Epithelial cell of esophagus (primary cell): Measurements from ENCODE around the gene SNX13.

Source experiments
- DNase-seq: peaks from one replicate; pipeline ENCODE4 v3.0.0; 2010; ENCODE audit warnings: low read depth
- H3K4me3 ChIP-seq: 2 replicates; pipeline ENCODE4 v1.5.1; 2011; ENCODE audit warnings: mild to moderate bottlenecking, low read length, control low read depth
- CTCF ChIP-seq: IDR thresholded peaks from 2 replicates; pipeline ENCODE4 v1.5.1; 2011; ENCODE audit warnings: low read depth, mild to moderate bottlenecking, low read length, control low read depth, inconsistent platforms; ENCODE audit not compliant: insufficient read depth; ENCODE audit errors: missing control alignments

SNX13 gene

DNA sequence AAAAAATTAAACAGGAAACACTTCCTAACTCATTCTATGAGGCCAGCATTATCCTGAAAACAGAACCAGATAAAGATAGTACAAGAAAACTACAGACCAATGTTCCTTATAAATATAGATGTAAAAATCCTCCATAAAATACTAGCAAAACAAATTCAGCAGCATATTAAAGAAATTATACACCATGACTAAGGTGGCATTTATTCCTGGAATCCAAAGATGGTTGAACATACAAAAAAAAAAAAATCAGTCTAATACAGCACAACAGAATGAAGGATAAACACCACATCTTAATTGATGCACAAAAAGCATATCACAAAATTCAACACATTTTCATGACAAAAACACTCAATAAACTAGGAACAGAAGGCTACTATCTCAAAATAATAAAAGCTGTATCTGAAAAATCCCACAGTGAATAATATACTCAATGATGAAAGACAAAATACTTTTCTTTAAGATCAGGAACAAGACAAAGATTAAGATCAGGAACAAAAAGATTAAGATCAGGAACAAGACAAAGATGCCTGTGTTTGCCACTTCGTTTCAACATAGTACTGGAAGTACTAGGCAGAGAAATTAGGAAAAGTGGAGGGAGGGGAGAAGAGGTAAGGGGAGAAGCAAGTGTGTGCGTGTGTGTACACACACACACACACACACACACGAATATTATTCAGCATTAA is 95.6 kb downstream of the SNX13 start:
- no peak for DNase-seq
- TF ChIP-seq CTCF: no peak
- no peak overlapping the region for H3K4me3 ChIP-seq

DNA sequence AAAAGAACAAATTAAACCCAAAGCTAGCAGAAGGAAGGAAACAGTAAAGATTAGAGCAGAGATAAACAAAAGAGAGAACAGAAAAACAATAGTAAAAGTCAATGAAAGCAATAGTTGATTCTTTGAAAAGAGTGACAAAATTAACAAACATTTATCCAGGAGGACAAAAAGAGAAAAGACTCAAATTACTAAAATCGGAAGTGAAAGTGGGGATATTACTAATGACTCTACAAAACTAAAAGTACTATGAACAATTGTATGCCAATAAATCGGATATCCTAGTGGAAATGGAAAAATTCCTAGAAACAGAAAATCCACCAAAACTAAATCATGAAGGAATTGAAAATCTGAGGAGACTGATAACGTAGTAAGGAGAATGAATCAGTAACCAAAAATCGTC is 96.3 kb downstream of the SNX13 start:
- TF ChIP-seq CTCF: no peak
- H3K4me3 ChIP-seq: no peak overlapping the region
- DNase-seq: no peak

GRCh38 chr7:17843041-17843440 is 97.3 kb downstream of the SNX13 start:
- TF ChIP-seq CTCF: no peak
- no peak overlapping the region for H3K4me3 ChIP-seq
- DNase-seq: no peak

DNA sequence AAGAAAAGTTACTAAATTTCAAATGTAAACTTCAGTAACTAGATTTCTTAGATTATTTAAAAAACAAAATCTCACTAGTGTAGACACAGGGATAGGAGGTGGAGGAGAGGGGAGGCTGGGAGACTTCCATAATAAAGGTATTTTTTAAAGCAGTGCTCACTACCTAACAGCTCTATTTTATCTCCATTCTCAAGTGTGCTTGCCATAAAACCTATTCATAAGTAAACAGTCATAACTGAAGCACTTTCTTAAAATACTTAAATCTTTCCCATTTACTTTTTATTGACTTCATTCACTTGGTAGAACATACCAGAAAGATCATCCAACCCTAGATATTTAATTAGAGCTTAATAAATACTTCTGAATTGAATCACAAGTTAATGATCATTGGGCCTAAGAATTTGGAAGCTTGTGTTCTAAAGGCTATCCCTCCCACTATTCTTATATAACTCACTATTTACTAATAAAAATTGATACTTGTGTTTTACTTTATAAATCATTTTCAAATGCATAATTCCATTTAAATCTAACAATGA is 107.4 kb downstream of the SNX13 start:
- TF ChIP-seq CTCF: no peak
- no peak for DNase-seq
- no peak overlapping the region for H3K4me3 ChIP-seq

GRCh38 chr7:17832242-17832641 is 108.1 kb downstream of the SNX13 start:
- no peak for TF ChIP-seq CTCF
- no peak overlapping the region for H3K4me3 ChIP-seq
- no peak for DNase-seq

DNA sequence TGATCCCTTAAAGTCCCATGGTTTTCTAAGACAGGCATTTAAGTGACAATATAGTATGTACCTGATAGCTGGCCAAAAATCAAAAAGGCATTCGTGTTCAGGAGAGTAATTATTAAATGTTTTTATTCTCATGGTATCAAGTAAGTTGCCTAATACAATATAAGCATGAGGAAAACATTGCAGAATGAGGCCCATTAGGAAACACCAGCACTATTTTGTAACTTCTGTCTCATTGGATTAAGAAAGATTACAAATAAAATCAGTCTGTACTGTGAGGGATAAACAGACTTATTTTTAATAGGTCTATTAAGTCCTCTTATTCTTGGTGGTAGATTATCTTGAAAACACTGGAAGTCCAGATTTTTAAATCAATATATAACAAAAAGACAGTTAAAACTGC is 110.1 kb downstream of the SNX13 start:
- H3K4me3 ChIP-seq: no peak overlapping the region
- peak; percentile 50 for DNase-seq
- TF ChIP-seq CTCF: no peak

- H3K4me3 ChIP-seq: no peak overlapping the region
- no peak for TF ChIP-seq CTCF
- DNase-seq: peak; percentile 49
Measured at GRCh38 chr7:17829001-17829400, 111.3 kb downstream of the SNX13 start.
